GM10847 (cell line): ENCODE data around the gene ANKRD11.

Source experiments
- POLR2A ChIP-seq: IDR thresholded peaks from 2 replicates; pipeline ENCODE4 v1.6.1; 2011; ENCODE audit not compliant: insufficient read length; ENCODE audit errors: extremely low read depth

Gene ANKRD11

GRCh38 chr16:89334050-89334449 is 156.3 kb downstream of the ANKRD11 start:
- no peak for TF ChIP-seq POLR2A

DNA sequence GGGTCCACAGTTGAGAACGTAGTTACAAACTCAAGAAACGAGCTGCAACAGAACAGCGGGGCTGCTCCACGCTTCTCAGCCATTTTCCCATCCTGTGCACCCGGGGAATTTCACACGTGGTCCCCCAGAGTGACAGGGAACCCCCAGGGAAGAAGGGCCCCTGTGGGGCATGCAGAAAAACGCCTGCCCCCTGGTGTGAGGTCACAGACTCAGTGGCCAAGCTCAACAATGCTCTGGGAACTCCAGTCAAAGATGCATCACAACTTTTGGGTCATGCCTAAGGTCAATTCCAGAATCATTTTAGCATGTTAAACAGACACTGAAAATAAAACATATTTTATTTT is 157.5 kb downstream of the ANKRD11 start:
- no peak for TF ChIP-seq POLR2A

DNA sequence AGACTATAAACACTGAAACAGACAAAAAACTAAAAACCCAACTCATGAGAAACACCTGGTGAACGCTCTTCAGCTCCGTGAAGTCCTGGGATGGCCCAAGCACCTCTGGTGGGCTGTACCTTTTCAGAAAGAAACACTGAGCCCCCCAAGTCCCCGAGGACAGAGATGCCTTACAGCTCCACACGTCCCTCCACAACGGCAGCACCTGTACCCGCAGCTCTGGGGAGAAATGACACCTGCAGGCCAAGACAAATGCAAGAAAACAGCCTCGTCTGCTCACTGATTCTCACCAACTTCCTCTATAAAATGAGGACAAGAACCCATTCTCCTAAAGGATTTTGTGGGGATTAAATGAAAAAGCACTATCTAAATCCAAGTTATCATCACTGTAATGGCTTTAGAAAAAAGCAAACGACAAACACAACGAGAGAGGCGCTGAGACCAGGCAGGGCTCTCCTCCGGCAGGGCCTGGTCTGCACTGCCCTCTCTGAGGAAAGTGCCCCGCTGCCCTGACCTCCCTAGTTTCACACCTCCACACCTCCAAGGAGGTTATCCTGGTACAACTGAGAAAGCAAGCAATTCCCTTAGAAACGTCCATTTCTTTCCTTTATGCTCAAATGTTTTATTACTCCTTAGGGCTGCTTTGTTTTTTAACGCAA is 158.0 kb downstream of the ANKRD11 start:
- no peak for TF ChIP-seq POLR2A

GRCh38 chr16:89331371-89332109 is 158.8 kb downstream of the ANKRD11 start:
- TF ChIP-seq POLR2A = no peak

DNA sequence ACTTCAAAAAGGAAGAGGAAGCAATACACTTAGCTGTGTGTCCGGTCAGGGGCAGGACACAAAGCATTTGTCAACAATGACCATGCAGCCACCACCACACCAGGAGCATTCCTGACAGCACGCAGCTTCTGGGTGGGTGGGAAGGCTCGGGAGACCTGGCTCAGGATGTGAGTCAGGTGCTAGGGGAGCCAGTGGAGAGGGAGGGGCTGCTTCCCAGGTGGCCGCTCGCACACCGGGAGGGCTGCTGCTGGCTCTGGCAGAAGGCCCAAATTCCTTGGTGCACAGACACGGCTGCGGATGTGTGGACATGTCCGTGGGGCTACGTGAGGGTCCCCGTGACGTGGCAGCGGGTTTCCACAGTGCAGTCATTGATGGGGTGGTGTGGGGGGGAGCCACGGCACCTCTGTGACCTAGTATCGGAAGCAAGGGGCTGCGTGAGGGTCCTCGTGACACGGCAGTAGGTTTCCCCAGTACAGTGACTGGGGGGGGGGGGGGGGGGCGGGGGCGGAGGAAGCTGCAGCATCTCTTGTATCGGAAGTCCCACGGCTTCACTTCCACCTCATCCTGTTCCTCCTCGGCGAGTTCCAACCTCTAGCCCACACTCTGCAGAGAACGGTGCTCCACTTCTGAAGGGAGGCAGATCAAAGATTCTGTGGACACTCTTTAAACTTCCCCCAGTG is 160.0 kb downstream of the ANKRD11 start:
- TF ChIP-seq POLR2A = no peak

GRCh38 chr16:89326721-89327120 is 163.6 kb downstream of the ANKRD11 start:
- TF ChIP-seq POLR2A = no peak

DNA sequence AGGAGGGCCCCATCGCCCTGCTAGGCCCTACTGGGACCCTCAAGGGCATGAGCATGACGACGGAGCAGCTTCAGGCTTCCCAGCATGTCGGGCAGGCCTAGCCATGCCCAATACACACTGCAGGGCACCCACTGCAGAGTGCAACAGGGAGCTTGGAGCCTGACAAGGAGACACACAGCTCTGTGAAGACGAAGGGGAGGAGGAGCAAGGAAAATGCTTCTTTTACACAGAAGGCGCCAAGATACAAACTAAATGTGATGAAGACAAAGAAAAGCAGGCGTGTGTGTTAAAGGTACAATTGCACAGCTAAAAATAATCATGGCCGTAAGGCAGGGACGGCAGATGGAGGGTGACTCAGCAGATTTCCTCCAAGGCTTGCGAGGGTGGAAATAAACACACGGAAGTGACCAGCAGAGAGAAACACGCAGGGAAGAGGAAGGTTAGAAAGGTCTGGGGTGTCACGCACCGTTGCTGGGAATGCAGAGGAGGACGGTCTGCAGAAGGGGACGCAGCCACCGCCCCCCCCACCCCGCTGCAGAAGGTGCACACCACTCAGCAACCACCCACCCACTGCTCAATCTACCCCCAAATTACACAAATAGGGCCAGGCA is 164.4 kb downstream of the ANKRD11 start:
- no peak for TF ChIP-seq POLR2A

- TF ChIP-seq POLR2A = no peak
Measured at GRCh38 chr16:89324056-89325010, 166.0 kb downstream of the ANKRD11 start.

- TF ChIP-seq POLR2A = no peak
Measured at GRCh38 chr16:89323120-89323960, 167.0 kb downstream of the ANKRD11 start.

DNA sequence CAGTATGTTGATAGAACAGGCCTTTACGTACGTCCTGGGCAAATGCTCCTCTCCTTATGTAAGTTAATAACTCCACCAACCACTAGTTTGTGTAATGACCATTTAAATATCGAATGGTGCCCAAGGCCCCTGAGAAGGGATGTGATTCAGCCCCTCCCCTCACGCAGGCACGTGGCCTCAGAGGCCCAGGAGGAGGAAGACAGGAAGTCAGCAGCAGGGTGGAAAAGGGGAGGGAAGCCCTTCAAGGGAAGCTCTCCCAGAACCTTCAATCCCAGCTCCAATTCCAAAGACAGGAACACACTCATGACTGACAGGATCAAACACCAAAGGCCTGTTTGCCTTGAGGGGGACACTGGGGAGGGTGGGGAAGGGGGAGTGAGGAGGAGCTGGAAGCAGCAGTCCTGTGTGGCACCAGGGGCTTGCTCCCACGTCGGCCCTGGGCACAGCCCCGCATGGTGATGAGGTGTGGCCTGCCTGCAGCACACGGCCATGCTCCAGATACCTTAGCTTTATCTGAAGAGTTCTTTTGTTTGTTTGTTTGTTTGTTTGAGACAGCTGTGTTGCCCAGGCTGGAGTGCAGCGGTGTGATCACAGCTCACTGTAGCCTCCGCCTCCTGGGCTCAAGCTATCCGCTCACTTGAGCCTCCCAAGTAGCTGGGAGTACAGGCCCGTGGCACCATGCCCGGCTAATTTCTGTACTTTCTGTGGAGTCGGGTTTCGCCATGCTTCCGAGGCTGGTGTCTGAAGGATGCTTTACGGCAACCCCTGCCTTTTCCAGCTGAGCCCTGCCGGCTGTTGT is 167.8 kb downstream of the ANKRD11 start:
- no peak for TF ChIP-seq POLR2A

GRCh38 chr16:89320782-89321501 is 169.4 kb downstream of the ANKRD11 start:
- no peak for TF ChIP-seq POLR2A
